ENCODE data around the gene LAMP1. TPM values are rescaled to one million over a fixed set of nuclear protein-coding genes. Genes with fewer than 3 reads are reported as not detected.

LAMP1 gene
- total RNA-seq, 1 donor from 2014 or later: 77.8 TPM

DNA sequence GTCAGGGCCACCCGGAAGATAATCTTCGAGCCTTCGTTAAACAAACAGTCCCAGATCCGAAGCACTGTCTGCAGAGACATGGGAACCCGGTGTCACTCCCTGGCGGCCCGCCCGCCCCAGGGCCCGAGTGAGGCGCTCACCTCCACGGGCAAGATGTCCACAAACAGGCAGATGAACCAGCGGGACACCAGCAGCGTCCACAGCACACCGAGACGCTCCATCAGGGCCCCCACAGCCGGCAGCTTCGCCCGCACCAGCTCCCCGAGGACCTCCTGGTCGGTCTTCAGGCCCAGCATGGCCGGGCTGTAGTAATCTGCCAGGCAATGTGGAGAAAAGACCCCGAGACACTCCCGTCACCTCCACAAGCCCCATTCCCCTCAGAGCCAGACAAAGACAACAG, 28.7 kb downstream of the LAMP1 start:
- no peak for DNase-seq (ENCODE audit: extremely low spot score in 2 of 2)
- intact Hi-C loops (cut with DNase I): no loop called here

DNA sequence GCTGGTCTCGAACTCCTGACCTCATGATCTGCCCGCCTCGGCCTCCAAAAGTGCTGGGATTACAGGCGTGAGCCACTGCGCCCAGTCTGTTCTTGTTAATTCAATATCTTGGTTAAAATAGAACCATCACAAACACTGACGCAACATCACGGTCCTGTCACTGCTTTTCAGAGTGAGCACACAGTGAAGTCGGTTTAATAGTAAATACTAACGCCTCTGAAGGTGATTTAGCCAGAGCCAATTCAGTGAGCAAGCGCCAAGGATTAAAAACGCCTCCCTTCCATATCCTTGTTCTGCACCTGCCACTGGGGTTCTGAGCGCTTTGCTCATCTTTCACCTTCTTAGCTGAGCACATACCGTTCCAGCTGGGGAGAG, 30.3 kb downstream of the LAMP1 start:
- Histone ChIP-seq H3K9me3 (no peaks in the 10 kb centered on the region), H3K36me3 (peaks cover 0 to 16% of the 10 kb centered on the region in 2 donors), H3K27ac (no peak overlapping the region), H3K4me3 (no peak overlapping the region), H3K4me1 (no peaks in the 10 kb centered on the region), H3K27me3 (no peaks in the 10 kb centered on the region)
- no peak for TF ChIP-seq POLR2AphosphoS5 (IDR thresholded peaks at IDR 0.05; ENCODE audit: insufficient read depth in 1 of 2, low read depth in 1 of 2)
- TF ChIP-seq POLR2A (IDR thresholded peaks at IDR 0.05): no peak
- TF ChIP-seq, protein P1, sequence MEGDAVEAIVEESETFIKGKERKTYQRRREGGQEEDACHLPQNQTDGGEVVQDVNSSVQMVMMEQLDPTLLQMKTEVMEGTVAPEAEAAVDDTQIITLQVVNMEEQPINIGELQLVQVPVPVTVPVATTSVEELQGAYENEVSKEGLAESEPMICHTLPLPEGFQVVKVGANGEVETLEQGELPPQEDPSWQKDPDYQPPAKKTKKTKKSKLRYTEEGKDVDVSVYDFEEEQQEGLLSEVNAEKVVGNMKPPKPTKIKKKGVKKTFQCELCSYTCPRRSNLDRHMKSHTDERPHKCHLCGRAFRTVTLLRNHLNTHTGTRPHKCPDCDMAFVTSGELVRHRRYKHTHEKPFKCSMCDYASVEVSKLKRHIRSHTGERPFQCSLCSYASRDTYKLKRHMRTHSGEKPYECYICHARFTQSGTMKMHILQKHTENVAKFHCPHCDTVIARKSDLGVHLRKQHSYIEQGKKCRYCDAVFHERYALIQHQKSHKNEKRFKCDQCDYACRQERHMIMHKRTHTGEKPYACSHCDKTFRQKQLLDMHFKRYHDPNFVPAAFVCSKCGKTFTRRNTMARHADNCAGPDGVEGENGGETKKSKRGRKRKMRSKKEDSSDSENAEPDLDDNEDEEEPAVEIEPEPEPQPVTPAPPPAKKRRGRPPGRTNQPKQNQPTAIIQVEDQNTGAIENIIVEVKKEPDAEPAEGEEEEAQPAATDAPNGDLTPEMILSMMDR (IDR thresholded peaks at IDR 0.05): no peak
- intact Hi-C loops (cut with DNase I): no loop called here
- DNase-seq (ENCODE audit: extremely low spot score in 2 of 2): no peak

More for the DNA sequence above, 28.7 kb downstream of the LAMP1 start:
- H3K36me3 ChIP-seq: peaks cover 0 to 32% of the 10 kb centered on the region in 2 donors
- H3K27ac ChIP-seq: no peak overlapping the region
- no peak overlapping the region for H3K4me3 ChIP-seq
- TF ChIP-seq, protein P1 (IDR thresholded peaks at IDR 0.05): no peak
- peak in 1 of 2 donors; percentile 9 for TF ChIP-seq POLR2AphosphoS5 (IDR thresholded peaks at IDR 0.05; ENCODE audit: insufficient read depth in 1 of 2, low read depth in 1 of 2)
- H3K27me3 ChIP-seq: no peaks in the 10 kb centered on the region
- H3K4me1 ChIP-seq: no peaks in the 10 kb centered on the region
- H3K9me3 ChIP-seq: no peaks in the 10 kb centered on the region

DNA sequence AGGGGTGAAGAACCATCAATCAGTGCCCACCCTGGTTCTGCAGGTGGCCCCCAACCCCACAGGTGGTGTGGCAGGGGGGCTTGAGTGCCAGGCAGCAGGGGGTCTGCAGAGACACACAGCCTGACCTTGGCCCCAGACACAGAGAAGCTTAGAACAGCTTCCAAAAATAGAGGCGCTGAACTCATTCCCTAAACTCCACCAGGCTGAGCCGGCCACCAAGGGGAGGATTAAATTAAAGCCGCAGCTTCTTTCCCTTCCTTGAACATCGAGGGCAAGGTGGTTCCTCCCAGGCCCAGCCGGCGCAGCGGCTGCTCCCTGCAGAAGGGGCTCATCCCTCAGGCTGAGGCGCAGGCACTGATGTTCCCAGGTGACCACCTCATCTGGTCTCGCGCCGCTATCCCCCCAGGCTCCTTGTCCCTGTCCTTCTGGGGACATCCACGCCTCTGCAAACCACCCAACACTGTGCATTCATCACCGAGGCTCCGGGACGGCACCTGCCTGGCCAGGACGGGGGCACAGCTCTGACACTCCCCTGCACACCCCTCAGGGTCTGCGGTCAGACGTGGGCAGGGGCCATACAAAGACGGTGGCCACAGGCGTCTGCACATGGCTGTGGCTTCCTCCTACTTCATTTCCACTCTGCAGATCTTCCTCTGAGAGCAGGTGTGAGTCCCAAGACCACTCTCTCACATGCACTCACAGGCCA, 30.9 kb downstream of the LAMP1 start:
- no peaks in the 10 kb centered on the region for H3K4me1 ChIP-seq
- intact Hi-C loops (cut with DNase I): no loop called here
- no peak overlapping the region for H3K4me3 ChIP-seq
- no peak for TF ChIP-seq POLR2A (IDR thresholded peaks at IDR 0.05)
- no peak for TF ChIP-seq POLR2AphosphoS5 (IDR thresholded peaks at IDR 0.05; ENCODE audit: insufficient read depth in 1 of 2, low read depth in 1 of 2)
- TF ChIP-seq, protein P1 (IDR thresholded peaks at IDR 0.05): no peak
- H3K27me3 ChIP-seq: no peaks in the 10 kb centered on the region
- peaks cover 0 to 11% of the 10 kb centered on the region in 2 donors for H3K36me3 ChIP-seq
- no peaks in the 10 kb centered on the region for H3K9me3 ChIP-seq
- no peak overlapping the region for H3K27ac ChIP-seq
- no peak for DNase-seq (ENCODE audit: extremely low spot score in 2 of 2)

DNA sequence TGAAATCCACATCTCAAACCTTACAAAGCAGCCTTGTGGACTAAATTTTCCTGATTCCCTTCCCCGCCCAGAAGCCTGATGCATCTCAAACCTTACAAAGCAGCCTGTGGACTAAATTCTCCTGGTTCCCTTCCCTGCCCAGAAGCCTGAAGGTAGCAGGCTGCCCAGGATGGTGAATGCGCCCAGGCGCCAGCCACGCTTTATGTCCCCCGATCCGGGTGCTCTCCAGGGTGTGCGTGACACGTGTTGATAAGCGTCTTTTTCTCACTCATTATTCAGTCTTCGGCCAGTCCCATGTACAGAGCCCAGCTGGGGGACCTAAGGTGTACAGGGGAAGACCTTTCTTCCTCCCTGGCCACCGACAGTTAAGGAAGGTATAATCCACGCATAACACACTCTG, 31.8 kb downstream of the LAMP1 start:
- no peak for DNase-seq (ENCODE audit: extremely low spot score in 2 of 2)
- TF ChIP-seq POLR2AphosphoS5 (IDR thresholded peaks at IDR 0.05; ENCODE audit: insufficient read depth in 1 of 2, low read depth in 1 of 2) (no peak), POLR2A (IDR thresholded peaks at IDR 0.05) (no peak)
- TF ChIP-seq, protein P1 (IDR thresholded peaks at IDR 0.05): no peak
- intact Hi-C loops (cut with DNase I): no loop called here
- peaks cover 0 to 2% of the 10 kb centered on the region in 2 donors for H3K36me3 ChIP-seq
- H3K27ac ChIP-seq: no peak overlapping the region
- no peaks in the 10 kb centered on the region for H3K9me3 ChIP-seq
- no peaks in the 10 kb centered on the region for H3K27me3 ChIP-seq
- no peaks in the 10 kb centered on the region for H3K4me1 ChIP-seq
- no peak overlapping the region for H3K4me3 ChIP-seq

DNA sequence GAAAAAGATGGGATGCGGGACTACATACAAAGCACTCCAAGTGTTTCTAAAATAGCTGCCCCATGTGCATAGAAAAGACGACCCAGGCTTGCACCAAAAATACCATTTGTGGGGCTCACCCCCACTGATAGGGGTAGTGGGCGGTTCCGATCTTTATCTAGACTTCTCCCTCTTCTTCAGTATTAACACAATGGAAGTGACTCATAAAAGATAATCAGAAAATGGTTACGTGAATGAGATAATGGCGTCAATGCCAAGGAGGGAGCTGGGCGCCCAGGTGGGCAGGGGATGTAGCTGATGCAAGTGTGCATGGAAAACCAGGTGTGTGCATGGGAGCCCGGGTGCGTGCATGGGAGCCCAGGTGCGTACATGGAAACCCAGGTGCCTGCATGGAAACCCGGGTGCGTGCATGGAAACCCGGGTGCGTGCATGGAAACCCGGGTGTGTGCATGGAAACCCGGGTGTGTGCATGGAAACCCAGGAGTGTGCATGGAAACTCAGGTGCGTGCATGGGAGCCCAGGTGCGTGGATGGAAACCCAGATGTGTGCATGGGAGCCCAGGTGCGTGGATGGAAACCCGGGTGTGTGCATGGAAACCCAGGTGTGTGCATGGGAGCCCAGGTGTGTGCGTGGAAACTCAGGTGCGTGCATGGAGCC, 32.7 kb downstream of the LAMP1 start:
- intact Hi-C loops (cut with DNase I): no loop called here
- Histone ChIP-seq H3K4me1 (no peaks in the 10 kb centered on the region), H3K4me3 (no peak overlapping the region), H3K36me3 (no peaks in the 10 kb centered on the region), H3K27me3 (no peaks in the 10 kb centered on the region), H3K9me3 (no peaks in the 10 kb centered on the region), H3K27ac (no peak overlapping the region)
- TF ChIP-seq, protein P1 (IDR thresholded peaks at IDR 0.05): no peak
- TF ChIP-seq POLR2AphosphoS5 (IDR thresholded peaks at IDR 0.05; ENCODE audit: insufficient read depth in 1 of 2, low read depth in 1 of 2): no peak
- DNase-seq (ENCODE audit: extremely low spot score in 2 of 2): no peak
